Left ventricle myocardium inferior (tissue), 1 donor: Measurements from ENCODE around the gene CLDND2. TPM values are rescaled to one million over a fixed set of nuclear protein-coding genes. Genes with fewer than 3 reads are reported as not detected.
"Not testable (repeated sequence)": the region's sequence is repeated elsewhere in the genome, so short reads cannot be mapped to it uniquely, and the experiment has no call there.

Source experiments
- DNase-seq: peaks from one replicate; pipeline ENCODE4 v3.0.0-alpha.2; 2020
- H3K27ac ChIP-seq: fragments of 200-600 bp; replicated peaks from 2 replicates; pipeline ENCODE4 v1.8.0; 2021
- H3K27me3 ChIP-seq: fragments of 200-600 bp; 2 replicates; pipeline ENCODE4 v1.8.0; 2021; ENCODE audit warnings: low read depth
- H3K36me3 ChIP-seq: fragments of 200-600 bp; 2 replicates; pipeline ENCODE4 v1.8.0; 2021
- H3K4me1 ChIP-seq: fragments of 200-600 bp; 2 replicates; pipeline ENCODE4 v1.8.0; 2021
- H3K4me3 ChIP-seq: fragments of 200-600 bp; 2 replicates; pipeline ENCODE4 v1.8.0; 2021; ENCODE audit warnings: mild to moderate bottlenecking, moderate library complexity
- H3K9me3 ChIP-seq: fragments of 200-600 bp; replicated peaks from 2 replicates; pipeline ENCODE4 v1.8.0; 2021
- CTCF ChIP-seq: fragments of 200-600 bp; IDR thresholded peaks from 2 replicates; pipeline ENCODE4 v1.8.0; 2021; ENCODE audit warnings: antibody characterized with exemption, mild to moderate bottlenecking, borderline replicate concordance
- intact Hi-C: fragments of 100-400 bp; cut with micrococcal nuclease; formaldehyde crosslinking; loops from one replicate; pipeline ENCODE4 v1.11.0; 2022
- total RNA-seq: library from RNA; stranded (reverse); fragmentation: NEBNext Ultra II Directional; extraction: Animal tissue kit (Norgen Biotek cat#: 25700); gene quantifications from one replicate; pipeline ENCODE4 v1.2.1, GENCODE V29; 2021
- donor health status: DM: no; HTN: yes; CAD: no; lungs with severe emphysema.

Gene CLDND2
- total RNA-seq, 1 donor from 2014 or later: 1.5 TPM

GRCh38 chr19:51410950-51411748, 42.3 kb upstream of the CLDND2 start:
- intact Hi-C loops: no loop called here
- no peak for DNase-seq
- no peak for TF ChIP-seq CTCF

GRCh38 chr19:51407511-51408131, 38.8 kb upstream of the CLDND2 start:
- no peaks in the 10 kb centered on the region for H3K36me3 ChIP-seq
- H3K27ac ChIP-seq: no peak overlapping the region
- no peak for DNase-seq
- intact Hi-C loops: no loop called here
- TF ChIP-seq CTCF: peak; percentile 41
- no peaks in the 10 kb centered on the region for H3K4me1 ChIP-seq
- H3K9me3 ChIP-seq: peaks cover 9% of the 10 kb centered on the region
- no peak overlapping the region for H3K4me3 ChIP-seq
- peaks cover 49% of the 10 kb centered on the region for H3K27me3 ChIP-seq

More at GRCh38 chr19:51410950-51411748, 42.3 kb upstream of the CLDND2 start:
- no peaks in the 10 kb centered on the region for H3K36me3 ChIP-seq
- H3K27me3 ChIP-seq: peaks cover 66% of the 10 kb centered on the region
- H3K4me1 ChIP-seq: no peaks in the 10 kb centered on the region
- H3K9me3 ChIP-seq: peaks cover 2% of the 10 kb centered on the region
- H3K4me3 ChIP-seq: no peak overlapping the region
- no peak overlapping the region for H3K27ac ChIP-seq

- H3K27me3 ChIP-seq: peaks cover 19% of the 10 kb centered on the region
- no peaks in the 10 kb centered on the region for H3K4me1 ChIP-seq
- DNase-seq: no peak
- H3K36me3 ChIP-seq: no peaks in the 10 kb centered on the region
- intact Hi-C loops: no loop called here
- H3K4me3 ChIP-seq: no peak overlapping the region
- peaks cover 26% of the 10 kb centered on the region for H3K9me3 ChIP-seq
- no peak overlapping the region for H3K27ac ChIP-seq
- no peak for TF ChIP-seq CTCF
Observed at GRCh38 chr19:51402117-51402516, 33.3 kb upstream of the CLDND2 start.

- intact Hi-C loops, H3K27me3 ChIP-seq, H3K27ac ChIP-seq, H3K4me1 ChIP-seq, DNase-seq, H3K36me3 ChIP-seq, H3K4me3 ChIP-seq: not testable (repeated sequence)
- peaks cover 19% of the 10 kb centered on the region for H3K9me3 ChIP-seq
Observed at GRCh38 chr19:51399936-51400335, 31.1 kb upstream of the CLDND2 start.

- intact Hi-C loops: no loop called here
- peaks cover 6% of the 10 kb centered on the region for H3K4me1 ChIP-seq
- DNase-seq: no peak
- no peak overlapping the region for H3K4me3 ChIP-seq
- no peak overlapping the region for H3K27ac ChIP-seq
- H3K27me3 ChIP-seq: no peaks in the 10 kb centered on the region
- H3K9me3 ChIP-seq: peaks cover 19% of the 10 kb centered on the region
- no peak for TF ChIP-seq CTCF
- H3K36me3 ChIP-seq: no peaks in the 10 kb centered on the region
Observed at GRCh38 chr19:51399231-51399630, 30.4 kb upstream of the CLDND2 start.
